D721Med (cell line): Measurements from ENCODE around the gene RRAS.

Experiments used
- DNase-seq: peaks from one replicate; pipeline ENCODE4 v3.0.0; 2011; ENCODE audit warnings: low spot score; ENCODE audit not compliant: insufficient read length
- FAIRE-seq: peaks from 2 replicates; lab custom pipeline; 2011; peaks lifted over from hg19 to GRCh38; lab: Jason Lieb, UNC
- CTCF ChIP-seq: IDR thresholded peaks from 2 replicates; pipeline ENCODE4 v1.5.1; 2012; ENCODE audit warnings: mild to moderate bottlenecking, control low read depth; ENCODE audit not compliant: insufficient read depth; ENCODE audit errors: missing control alignments

Gene RRAS

GRCh38 chr19:49651820-49652550 is 12.0 kb upstream of the RRAS start:
- FAIRE-seq (no peak), DNase-seq (no peak)
- TF ChIP-seq CTCF = no peak

- no peak for DNase-seq
- TF ChIP-seq CTCF = no peak
- no peak for FAIRE-seq
Measured at GRCh38 chr19:49651029-49651819, 11.3 kb upstream of the RRAS start.

- TF ChIP-seq CTCF = no peak
- FAIRE-seq (no peak), DNase-seq (no peak)
Measured at GRCh38 chr19:49646586-49646985, 6.6 kb upstream of the RRAS start.

GRCh38 chr19:49645995-49646394 is 6.1 kb upstream of the RRAS start:
- no peak for FAIRE-seq
- no peak for DNase-seq
- no peak for TF ChIP-seq CTCF

DNA sequence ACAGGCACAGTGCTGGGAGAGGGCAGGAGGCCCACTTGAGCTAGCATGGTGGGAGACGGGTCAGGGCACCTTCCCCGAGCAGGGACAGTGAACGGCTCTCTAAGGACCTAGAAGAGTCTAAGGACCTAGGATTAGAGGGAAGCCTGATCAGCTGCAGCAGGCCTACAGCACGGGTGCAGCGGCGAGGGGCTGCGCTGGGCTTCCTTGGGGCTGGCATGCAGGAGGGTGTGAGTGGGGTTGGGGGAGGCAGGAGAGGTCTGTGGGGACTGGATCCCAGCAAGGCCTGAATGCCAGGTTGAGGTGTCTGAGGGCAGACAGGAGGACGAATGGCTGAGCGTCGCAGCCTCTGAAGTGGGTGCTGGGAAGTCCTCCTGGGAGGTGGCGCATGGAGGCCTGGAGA is 5.6 kb upstream of the RRAS start:
- DNase-seq (no peak), FAIRE-seq (no peak)
- no peak for TF ChIP-seq CTCF

- DNase-seq = no peak
- FAIRE-seq = no peak
- no peak for TF ChIP-seq CTCF
Measured at GRCh38 chr19:49643466-49643865, 3.5 kb upstream of the RRAS start.
